ENCODE results near the gene EYA2.

DNA sequence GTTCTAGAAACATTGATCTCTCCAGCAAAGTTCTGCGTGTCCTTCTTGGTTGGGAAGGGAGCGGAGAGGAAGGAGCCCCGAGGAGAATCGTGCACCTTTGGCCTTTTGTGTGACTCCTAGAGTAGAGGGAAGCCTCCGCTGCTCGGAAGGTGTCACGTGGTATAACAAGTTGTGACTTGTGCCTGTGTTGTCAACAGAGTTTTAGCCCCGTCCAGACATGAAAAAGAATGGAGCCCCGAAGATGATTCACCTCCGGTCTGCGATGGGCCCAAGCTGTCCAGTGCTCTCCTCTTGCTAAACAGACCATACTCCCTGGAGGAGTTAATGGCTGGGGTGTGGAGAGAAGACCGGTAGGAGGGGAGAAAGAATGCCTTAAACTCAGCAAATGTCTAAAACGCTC lies 7.0 kb downstream of the EYA2 start:
- TF ChIP-seq ZNF274 (IDR thresholded peaks at IDR 0.05; ENCODE audit: low read depth, low read length) (no peak), YY1 (IDR thresholded peaks at IDR 0.05; ENCODE audit: insufficient read depth, insufficient read length) (no peak), SUZ12 (IDR thresholded peaks at IDR 0.05; ENCODE audit: extremely low read depth, insufficient read depth, insufficient read length) (no peak)
